ENCODE measurements around the gene UBE2Q2.

- TF ChIP-seq REST (IDR thresholded peaks at IDR 0.05; ENCODE audit: low read depth, low read length), result no peak
- TF ChIP-seq CTCF (IDR thresholded peaks at IDR 0.05), result no peak
- TF ChIP-seq SIN3A (IDR thresholded peaks at IDR 0.05; ENCODE audit: borderline replicate concordance, low read depth, low read length), result no peak
- TF ChIP-seq CHD2 (IDR thresholded peaks at IDR 0.05; ENCODE audit: low read length, partially characterized antibody), result no peak
- TF ChIP-seq POLR2AphosphoS5 (IDR thresholded peaks at IDR 0.05; ENCODE audit: low read depth, low read length), result no peak
- no peak for TF ChIP-seq FOXM1 (IDR thresholded peaks at IDR 0.05; ENCODE audit: low read depth)
- TF ChIP-seq JUND (IDR thresholded peaks at IDR 0.05), result no peak
- TF ChIP-seq GABPA (IDR thresholded peaks at IDR 0.05; ENCODE audit: low read depth), result no peak
- TF ChIP-seq TCF12 (IDR thresholded peaks at IDR 0.05), result no peak
Observed at GRCh38 chr15:75831806-75832102, 11.5 kb upstream of the UBE2Q2 start.
